Measurements from ENCODE around the gene RRP9. TPM values are rescaled to one million over a fixed set of nuclear protein-coding genes. Genes with fewer than 3 reads are reported as not detected.

Gene RRP9
- polyA plus RNA-seq, 3 donors: 18.0 to 22.6 (median 20.3) TPM

GRCh38 chr3:51977446-51978142 is 35.9 kb upstream of the RRP9 start:
- DNase-seq (ENCODE audit: extremely low read depth in 1 of 11, low read depth in 9 of 11, low spot score in 4 of 11): no peak

- peak in 4 of 11 donors; percentile 46 to 70 (median 60) for DNase-seq (ENCODE audit: extremely low read depth in 1 of 11, low read depth in 9 of 11, low spot score in 4 of 11)
Measured at GRCh38 chr3:51975852-51976549, 34.3 kb upstream of the RRP9 start.

GRCh38 chr3:51974963-51975851 is 33.5 kb upstream of the RRP9 start, which contains the start of gene ABHD14A:
Gene ABHD14A (plus strand): TSS chr3:51975064. CDS start chr3:51975136, 72 bp downstream.
- DNase-seq (ENCODE audit: extremely low read depth in 1 of 11, low read depth in 9 of 11, low spot score in 4 of 11): peak in 3 of 11 donors; percentile 42 to 58 (median 45)

GRCh38 chr3:51974277-51974962 is 32.7 kb upstream of the RRP9 start:
- no peak for DNase-seq (ENCODE audit: extremely low read depth in 1 of 11, low read depth in 9 of 11, low spot score in 4 of 11)

GRCh38 chr3:51971350-51971749 is 29.6 kb upstream of the RRP9 start:
- no peak for DNase-seq (ENCODE audit: extremely low read depth in 1 of 11, low read depth in 9 of 11, low spot score in 4 of 11)

DNA sequence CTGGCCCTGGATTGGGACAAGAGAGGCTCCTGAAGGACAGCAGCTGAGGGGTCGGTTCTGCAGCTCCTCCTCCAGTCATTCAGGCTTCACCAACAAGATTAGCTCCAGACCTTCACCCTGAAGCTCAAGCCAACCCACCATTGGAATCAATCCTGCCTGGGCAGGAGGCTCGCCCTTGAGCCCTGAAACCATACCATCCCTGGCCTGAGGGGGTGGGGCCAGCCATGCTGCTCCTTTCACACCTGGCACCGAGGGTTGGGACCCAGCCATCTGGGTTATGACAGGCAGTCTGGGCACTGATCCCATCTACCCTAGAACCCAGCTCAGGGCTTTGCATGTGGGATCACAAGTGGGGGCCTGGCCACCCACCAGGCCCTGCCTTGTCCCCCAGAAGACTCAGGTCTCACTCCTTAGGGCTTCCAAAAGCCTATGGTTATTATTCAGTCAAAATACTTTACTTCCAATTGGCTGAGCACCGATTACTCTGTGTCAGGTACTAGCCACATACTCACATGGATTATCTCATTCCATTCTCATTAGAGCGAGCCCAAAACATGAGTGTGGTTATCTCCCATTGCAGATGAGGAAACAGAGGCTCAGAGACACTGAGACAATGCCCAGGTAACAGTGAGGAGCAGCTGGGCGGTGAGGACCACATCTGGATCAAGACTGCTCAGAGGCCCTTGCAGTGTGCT is 29.0 kb upstream of the RRP9 start:
- no peak for DNase-seq (ENCODE audit: extremely low read depth in 1 of 11, low read depth in 9 of 11, low spot score in 4 of 11)

DNA sequence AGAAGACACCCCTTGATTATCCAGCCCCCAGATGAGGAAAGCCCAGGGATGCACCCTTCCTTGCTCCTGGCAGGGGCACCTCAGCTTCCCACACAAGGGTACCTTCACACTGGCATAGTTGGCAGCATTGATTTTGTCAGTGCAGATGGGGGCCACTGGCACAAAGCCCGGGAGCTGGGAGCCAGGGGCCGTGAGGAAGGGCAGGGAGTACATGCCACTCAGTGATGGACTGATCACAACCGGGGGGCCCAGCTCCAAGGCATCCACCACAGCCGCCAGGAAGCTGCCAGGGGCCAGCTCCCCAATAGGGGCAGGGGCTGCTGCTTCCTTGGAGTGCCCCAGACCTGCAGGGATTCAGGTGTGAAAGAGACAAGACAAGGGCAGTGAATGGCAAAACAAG is 28.1 kb upstream of the RRP9 start:
- no peak for DNase-seq (ENCODE audit: extremely low read depth in 1 of 11, low read depth in 9 of 11, low spot score in 4 of 11)

GRCh38 chr3:51968883-51969678 is 27.4 kb upstream of the RRP9 start:
- DNase-seq (ENCODE audit: extremely low read depth in 1 of 11, low read depth in 9 of 11, low spot score in 4 of 11): no peak

DNA sequence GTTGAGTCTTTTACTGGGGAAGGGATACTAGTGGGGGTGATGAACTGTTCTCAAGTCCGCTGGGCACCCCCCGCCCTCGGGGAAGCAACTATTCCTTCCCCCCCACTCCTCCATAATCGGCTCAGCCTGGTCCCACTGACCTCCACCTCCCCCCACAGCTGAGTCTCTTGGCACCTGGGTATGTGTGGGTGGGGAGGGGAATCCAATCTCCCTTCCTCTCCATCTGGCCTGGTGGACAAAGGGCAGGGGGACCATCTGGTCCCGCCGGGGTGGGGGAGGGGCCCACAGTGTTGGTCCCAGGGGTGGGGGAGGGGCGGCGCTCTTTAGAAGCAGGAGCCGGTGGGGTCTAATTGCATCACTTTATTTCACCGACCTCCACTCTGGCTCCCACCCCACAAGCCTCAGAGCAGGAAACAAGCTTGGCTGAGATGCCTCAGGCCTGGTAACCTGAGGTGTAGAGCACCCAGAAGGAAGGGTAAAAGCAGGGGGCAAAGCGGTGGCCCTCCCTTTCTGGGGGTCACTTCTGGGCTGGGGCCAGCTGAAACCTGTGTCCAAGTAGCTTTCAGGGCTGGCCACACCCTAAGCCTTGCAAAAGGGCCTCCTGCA is 26.6 kb upstream of the RRP9 start:
- DNase-seq (ENCODE audit: extremely low read depth in 1 of 11, low read depth in 9 of 11, low spot score in 4 of 11): peak in 3 of 11 donors; percentile 47 to 57 (median 55)

DNA sequence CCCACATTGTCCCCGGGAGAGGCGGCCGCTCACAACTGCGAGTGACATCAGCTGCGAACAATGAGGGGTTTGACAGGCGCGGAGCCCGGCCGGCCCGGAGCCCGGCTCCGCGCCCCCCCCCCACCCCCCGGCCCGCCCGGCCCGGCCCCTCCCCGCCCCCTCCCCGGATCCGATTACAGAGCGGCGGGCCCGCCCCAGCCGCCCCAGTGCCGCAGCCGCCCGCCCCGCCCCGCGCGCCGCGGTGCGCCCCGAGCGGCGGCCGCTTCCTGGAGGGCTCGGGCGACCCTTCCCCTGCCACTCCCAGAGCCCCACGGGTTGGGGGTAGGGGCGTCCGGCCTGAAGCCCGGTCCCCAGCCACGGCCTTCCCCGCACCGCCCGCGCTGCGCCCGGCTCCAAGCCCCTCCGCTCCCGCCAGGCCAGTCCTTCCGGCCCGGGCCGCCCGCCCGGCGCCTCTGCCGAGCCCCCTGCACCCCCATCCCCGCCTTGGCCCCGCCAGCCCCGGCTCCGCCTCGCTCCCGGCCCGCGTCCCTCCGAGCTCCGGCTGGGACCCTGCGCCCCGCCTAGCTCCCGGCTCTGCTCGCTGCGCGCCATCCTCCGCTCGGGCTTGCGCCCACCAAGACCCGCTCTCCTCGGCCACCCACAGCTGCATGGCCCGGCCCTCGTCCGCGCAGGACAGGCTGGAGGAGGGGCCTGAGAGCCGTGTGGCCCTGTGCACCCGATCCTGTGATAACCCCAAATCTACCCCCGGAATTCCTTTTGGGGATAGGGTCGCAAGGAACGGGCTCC is 25.9 kb upstream of the RRP9 start, which contains the start of gene PCBP4:
Gene PCBP4 (minus strand): TSS at position 71 of the 786 bp plus-strand sequence. CDS start 6,214 bp downstream, outside the sequence.
- DNase-seq (ENCODE audit: extremely low read depth in 1 of 11, low read depth in 9 of 11, low spot score in 4 of 11): peak in 5 of 11 donors; percentile 28 to 59 (median 43)

DNA sequence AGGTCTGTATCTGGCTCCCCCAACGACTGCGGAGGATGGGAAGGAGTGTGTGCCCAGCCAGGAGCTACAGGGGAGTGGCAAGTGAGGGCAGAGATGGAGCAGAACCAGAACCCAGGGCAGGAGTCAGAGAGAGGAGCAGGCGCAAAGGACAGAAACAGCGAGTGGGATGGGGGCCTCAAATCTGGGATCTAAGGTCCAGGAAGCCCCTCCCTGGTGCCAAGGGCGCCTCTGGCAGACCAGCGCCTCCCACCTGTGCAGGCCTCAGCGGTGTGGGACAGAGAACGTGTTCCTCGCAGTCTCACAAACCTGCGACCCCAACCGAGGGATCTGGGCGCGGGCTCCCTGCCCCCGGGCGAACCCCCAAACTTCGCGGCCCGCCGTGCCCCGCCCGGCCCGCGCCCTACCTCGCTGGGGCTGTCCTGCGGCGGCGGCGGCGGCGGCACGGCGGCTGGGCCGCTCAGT is 25.2 kb upstream of the RRP9 start:
- no peak for DNase-seq (ENCODE audit: extremely low read depth in 1 of 11, low read depth in 9 of 11, low spot score in 4 of 11)

- DNase-seq (ENCODE audit: extremely low read depth in 1 of 11, low read depth in 9 of 11, low spot score in 4 of 11): no peak
Measured at GRCh38 chr3:51966486-51966885, 24.8 kb upstream of the RRP9 start.

DNA sequence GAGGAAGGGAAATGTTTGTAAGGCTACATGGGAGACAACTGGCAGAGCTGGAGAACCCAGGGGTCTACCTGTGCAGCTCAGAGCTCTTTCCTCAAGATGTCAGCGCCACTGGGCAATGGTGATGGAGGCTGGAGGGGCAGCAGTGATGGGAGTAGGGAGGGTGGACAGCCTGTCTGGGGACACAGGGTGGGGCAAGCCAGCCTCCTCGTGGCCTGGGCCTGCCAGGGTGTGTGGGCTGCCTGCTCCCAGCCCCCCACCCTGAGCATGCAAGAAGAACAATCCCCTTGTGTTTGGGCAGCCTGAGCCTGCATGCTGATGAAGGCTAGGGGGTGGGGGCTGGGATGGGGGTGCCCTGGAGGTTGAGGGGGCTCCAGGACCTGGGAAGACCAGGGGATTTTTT is 24.3 kb upstream of the RRP9 start:
- DNase-seq (ENCODE audit: extremely low read depth in 1 of 11, low read depth in 9 of 11, low spot score in 4 of 11): no peak

DNA sequence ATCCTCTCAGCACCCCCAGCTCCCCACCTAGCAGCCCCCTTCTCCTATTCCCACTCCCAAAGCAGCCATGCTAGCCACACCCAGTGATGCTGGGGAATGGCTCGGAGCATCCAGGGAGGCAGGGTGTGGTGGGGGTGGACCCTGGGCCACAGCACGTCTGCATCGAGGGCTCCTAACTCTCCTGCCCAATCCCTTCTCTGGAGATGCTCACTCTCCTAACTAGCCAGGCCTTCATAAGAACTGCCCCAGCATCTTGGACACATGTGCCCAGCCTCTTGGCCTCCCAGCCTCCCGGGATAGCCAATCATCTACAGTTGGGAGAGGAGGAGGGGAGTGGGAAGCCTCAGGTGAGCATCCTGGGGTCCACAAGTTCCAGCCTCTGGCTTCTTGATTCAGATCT is 22.8 kb upstream of the RRP9 start:
- no peak for DNase-seq (ENCODE audit: extremely low read depth in 1 of 11, low read depth in 9 of 11, low spot score in 4 of 11)

- peak in 4 of 11 donors; percentile 55 to 72 (median 64) for DNase-seq (ENCODE audit: extremely low read depth in 1 of 11, low read depth in 9 of 11, low spot score in 4 of 11)
Measured at GRCh38 chr3:51963951-51964451, 22.3 kb upstream of the RRP9 start.
